Liver (tissue), 3 donors: ENCODE data around the gene PLAAT5.

Experiments
- EGR1 ChIP-seq, 2 donors: IDR thresholded peaks; 2 replicates each; pipeline ENCODE4 v1.6.1; 2016 to 2018; ENCODE audit warnings: antibody characterized with exemption in 2 of 2, low read depth in 2 of 2
- HNF4A ChIP-seq, 2 donors: conservative IDR thresholded peaks; 2 replicates each; pipeline ENCODE4 v1.6.1; 2016; ENCODE audit warnings: antibody characterized with exemption in 2 of 2, mild to moderate bottlenecking in 2 of 2
- HNF4G ChIP-seq: IDR thresholded peaks from 2 replicates; pipeline ENCODE4 v1.6.1; 2016; ENCODE audit warnings: antibody characterized with exemption
- JUND ChIP-seq, 2 donors: IDR thresholded peaks; 2 replicates each; pipeline ENCODE4 v1.6.1; 2016; ENCODE audit warnings: antibody characterized with exemption in 2 of 2
- RXRA ChIP-seq, 2 donors: IDR thresholded peaks; 2 replicates each; pipeline ENCODE4 v1.6.1; 2017 to 2018; ENCODE audit warnings: antibody characterized with exemption in 2 of 2, mild to moderate bottlenecking in 1 of 2
- TF ChIP-seq, protein P1 (sequence below): fragments of 150-350 bp; IDR thresholded peaks from 2 replicates; pipeline ENCODE4 v1.5.1; 2017; ENCODE audit warnings: improper control_type of control experiment, low read depth, low read length; ENCODE audit not compliant: missing input control
- TF ChIP-seq, protein P2 (sequence below): IDR thresholded peaks from 2 replicates; pipeline ENCODE4 v1.6.1; 2016; ENCODE audit warnings: antibody characterized with exemption
- TF ChIP-seq, protein P3 (sequence below): IDR thresholded peaks from 2 replicates; pipeline ENCODE4 v1.6.1; 2016; ENCODE audit warnings: antibody characterized with exemption, mild to moderate bottlenecking
- TF ChIP-seq, protein P4 (sequence below): IDR thresholded peaks from 2 replicates; pipeline ENCODE4 v1.6.1; 2016; ENCODE audit warnings: antibody characterized with exemption
- donor health status: healthy.
- donor health status: healthy.

DNA sequence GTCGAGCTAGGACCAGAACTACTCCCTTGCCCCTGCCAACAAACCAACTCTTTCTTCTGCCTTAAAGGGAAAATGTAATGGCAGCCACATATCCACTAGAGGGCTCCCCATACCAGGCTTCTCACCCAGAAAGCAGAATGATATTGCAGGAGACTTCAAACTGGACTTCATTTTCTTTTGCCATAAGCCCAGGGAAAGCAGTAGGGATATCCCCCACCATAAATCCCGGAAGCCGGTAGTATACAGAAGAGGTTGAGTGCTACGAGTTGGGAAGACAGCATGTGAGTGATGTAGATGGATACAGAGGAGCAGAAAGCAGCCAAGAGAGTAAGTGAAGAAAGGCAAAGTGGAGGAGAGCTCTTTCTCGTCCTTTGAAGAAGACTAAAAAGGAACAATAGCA lies 12.1 kb downstream of the PLAAT5 start:
- TF ChIP-seq EGR1 (IDR thresholded peaks at IDR 0.05; ENCODE audit: low read depth in 2 of 2) (no peak), JUND (IDR thresholded peaks at IDR 0.05) (no peak), RXRA (IDR thresholded peaks at IDR 0.05) (peak in 1 of 2 donors; percentile 26), HNF4G (no peak), HNF4A (conservative IDR thresholded peaks at IDR 0.05) (no peak)
- TF ChIP-seq, protein P1, sequence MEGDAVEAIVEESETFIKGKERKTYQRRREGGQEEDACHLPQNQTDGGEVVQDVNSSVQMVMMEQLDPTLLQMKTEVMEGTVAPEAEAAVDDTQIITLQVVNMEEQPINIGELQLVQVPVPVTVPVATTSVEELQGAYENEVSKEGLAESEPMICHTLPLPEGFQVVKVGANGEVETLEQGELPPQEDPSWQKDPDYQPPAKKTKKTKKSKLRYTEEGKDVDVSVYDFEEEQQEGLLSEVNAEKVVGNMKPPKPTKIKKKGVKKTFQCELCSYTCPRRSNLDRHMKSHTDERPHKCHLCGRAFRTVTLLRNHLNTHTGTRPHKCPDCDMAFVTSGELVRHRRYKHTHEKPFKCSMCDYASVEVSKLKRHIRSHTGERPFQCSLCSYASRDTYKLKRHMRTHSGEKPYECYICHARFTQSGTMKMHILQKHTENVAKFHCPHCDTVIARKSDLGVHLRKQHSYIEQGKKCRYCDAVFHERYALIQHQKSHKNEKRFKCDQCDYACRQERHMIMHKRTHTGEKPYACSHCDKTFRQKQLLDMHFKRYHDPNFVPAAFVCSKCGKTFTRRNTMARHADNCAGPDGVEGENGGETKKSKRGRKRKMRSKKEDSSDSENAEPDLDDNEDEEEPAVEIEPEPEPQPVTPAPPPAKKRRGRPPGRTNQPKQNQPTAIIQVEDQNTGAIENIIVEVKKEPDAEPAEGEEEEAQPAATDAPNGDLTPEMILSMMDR: peak; percentile 96
- TF ChIP-seq, protein P2, sequence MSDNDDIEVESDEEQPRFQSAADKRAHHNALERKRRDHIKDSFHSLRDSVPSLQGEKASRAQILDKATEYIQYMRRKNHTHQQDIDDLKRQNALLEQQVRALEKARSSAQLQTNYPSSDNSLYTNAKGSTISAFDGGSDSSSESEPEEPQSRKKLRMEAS: no peak
- TF ChIP-seq, protein P3, sequence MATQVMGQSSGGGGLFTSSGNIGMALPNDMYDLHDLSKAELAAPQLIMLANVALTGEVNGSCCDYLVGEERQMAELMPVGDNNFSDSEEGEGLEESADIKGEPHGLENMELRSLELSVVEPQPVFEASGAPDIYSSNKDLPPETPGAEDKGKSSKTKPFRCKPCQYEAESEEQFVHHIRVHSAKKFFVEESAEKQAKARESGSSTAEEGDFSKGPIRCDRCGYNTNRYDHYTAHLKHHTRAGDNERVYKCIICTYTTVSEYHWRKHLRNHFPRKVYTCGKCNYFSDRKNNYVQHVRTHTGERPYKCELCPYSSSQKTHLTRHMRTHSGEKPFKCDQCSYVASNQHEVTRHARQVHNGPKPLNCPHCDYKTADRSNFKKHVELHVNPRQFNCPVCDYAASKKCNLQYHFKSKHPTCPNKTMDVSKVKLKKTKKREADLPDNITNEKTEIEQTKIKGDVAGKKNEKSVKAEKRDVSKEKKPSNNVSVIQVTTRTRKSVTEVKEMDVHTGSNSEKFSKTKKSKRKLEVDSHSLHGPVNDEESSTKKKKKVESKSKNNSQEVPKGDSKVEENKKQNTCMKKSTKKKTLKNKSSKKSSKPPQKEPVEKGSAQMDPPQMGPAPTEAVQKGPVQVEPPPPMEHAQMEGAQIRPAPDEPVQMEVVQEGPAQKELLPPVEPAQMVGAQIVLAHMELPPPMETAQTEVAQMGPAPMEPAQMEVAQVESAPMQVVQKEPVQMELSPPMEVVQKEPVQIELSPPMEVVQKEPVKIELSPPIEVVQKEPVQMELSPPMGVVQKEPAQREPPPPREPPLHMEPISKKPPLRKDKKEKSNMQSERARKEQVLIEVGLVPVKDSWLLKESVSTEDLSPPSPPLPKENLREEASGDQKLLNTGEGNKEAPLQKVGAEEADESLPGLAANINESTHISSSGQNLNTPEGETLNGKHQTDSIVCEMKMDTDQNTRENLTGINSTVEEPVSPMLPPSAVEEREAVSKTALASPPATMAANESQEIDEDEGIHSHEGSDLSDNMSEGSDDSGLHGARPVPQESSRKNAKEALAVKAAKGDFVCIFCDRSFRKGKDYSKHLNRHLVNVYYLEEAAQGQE: no peak
- TF ChIP-seq, protein P4, sequence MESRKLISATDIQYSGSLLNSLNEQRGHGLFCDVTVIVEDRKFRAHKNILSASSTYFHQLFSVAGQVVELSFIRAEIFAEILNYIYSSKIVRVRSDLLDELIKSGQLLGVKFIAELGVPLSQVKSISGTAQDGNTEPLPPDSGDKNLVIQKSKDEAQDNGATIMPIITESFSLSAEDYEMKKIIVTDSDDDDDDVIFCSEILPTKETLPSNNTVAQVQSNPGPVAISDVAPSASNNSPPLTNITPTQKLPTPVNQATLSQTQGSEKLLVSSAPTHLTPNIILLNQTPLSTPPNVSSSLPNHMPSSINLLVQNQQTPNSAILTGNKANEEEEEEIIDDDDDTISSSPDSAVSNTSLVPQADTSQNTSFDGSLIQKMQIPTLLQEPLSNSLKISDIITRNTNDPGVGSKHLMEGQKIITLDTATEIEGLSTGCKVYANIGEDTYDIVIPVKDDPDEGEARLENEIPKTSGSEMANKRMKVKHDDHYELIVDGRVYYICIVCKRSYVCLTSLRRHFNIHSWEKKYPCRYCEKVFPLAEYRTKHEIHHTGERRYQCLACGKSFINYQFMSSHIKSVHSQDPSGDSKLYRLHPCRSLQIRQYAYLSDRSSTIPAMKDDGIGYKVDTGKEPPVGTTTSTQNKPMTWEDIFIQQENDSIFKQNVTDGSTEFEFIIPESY: no peak
